Measurements from ENCODE around the gene VIPR1.
A peak's percentile ranks its signal among the peaks of the same experiment; 100 is the strongest.
"Not testable (repeated sequence)": the region's sequence is repeated elsewhere in the genome, so short reads cannot be mapped to it uniquely, and the experiment has no call there.

The VIPR1 gene

DNA sequence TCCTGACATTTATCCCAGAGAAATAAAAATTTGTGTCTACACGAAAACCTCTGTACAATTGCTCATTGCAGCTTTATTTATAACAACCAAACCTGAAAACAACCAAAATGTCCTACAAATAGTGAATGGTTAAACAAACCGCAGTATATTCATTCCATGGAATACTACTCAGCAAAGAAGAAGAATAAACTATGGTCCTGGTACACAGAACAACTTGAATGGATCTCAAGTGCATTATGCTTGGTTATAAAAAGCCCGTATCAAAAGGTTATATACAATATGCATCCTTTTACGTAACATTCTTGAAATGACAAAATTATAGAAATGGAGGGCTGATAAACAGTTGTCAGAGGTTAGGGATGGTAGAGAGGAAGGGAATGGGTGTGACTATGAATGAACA, 75.6 kb downstream of the VIPR1 start:
- TF ChIP-seq, protein P1, sequence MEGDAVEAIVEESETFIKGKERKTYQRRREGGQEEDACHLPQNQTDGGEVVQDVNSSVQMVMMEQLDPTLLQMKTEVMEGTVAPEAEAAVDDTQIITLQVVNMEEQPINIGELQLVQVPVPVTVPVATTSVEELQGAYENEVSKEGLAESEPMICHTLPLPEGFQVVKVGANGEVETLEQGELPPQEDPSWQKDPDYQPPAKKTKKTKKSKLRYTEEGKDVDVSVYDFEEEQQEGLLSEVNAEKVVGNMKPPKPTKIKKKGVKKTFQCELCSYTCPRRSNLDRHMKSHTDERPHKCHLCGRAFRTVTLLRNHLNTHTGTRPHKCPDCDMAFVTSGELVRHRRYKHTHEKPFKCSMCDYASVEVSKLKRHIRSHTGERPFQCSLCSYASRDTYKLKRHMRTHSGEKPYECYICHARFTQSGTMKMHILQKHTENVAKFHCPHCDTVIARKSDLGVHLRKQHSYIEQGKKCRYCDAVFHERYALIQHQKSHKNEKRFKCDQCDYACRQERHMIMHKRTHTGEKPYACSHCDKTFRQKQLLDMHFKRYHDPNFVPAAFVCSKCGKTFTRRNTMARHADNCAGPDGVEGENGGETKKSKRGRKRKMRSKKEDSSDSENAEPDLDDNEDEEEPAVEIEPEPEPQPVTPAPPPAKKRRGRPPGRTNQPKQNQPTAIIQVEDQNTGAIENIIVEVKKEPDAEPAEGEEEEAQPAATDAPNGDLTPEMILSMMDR (IDR thresholded peaks at IDR 0.05; ENCODE audit: low read depth, low read length, missing control alignments) = no peak
- no peak for DNase-seq (ENCODE audit: extremely low read depth, low read depth)
- no peak overlapping the region for H3K4me3 ChIP-seq (replicated peaks; ENCODE audit: low read depth, low read length)

DNA sequence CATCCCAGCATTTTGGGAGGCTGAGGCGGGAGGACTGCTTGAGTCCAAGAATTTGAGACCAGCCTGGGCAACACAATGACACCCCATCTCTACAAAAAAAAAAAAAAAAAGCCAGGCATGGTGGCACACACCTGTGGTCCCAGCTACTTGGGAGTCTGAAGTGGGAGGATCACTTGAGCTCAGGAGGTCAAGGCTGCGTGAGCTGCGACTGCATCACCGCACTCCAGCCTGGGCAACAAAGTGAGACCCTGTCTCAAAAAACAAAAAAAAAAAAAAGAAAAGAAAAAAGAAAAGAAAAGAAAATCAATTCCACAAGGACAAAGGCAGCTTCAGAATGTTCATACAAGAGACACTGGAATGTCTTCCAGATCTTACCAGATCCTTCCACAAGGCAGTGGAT, 76.9 kb downstream of the VIPR1 start:
- H3K4me3 ChIP-seq (replicated peaks; ENCODE audit: low read depth, low read length); DNase-seq (ENCODE audit: extremely low read depth, low read depth): not testable (repeated sequence)

DNA sequence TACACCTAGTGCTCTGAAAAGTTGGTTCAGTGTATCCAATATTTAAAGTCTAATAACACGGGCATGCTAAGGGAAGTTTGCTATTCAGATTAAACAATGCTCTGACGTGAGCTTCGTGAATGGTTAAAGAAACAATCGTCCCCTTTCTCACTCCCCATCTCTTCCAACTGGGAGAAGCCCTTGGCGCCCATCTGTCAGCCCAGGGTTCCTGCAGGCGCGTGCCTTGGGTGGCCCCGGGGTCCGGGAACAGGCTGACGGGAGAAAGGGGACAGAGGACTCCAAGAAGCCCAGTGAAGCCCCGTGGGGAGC, 78.9 kb downstream of the VIPR1 start:
- TF ChIP-seq, protein P1 (IDR thresholded peaks at IDR 0.05; ENCODE audit: low read depth, low read length, missing control alignments) = no peak
- peak overlapping the region; percentile 80 for H3K4me3 ChIP-seq (replicated peaks; ENCODE audit: low read depth, low read length)
- no peak for DNase-seq (ENCODE audit: extremely low read depth, low read depth)

DNA sequence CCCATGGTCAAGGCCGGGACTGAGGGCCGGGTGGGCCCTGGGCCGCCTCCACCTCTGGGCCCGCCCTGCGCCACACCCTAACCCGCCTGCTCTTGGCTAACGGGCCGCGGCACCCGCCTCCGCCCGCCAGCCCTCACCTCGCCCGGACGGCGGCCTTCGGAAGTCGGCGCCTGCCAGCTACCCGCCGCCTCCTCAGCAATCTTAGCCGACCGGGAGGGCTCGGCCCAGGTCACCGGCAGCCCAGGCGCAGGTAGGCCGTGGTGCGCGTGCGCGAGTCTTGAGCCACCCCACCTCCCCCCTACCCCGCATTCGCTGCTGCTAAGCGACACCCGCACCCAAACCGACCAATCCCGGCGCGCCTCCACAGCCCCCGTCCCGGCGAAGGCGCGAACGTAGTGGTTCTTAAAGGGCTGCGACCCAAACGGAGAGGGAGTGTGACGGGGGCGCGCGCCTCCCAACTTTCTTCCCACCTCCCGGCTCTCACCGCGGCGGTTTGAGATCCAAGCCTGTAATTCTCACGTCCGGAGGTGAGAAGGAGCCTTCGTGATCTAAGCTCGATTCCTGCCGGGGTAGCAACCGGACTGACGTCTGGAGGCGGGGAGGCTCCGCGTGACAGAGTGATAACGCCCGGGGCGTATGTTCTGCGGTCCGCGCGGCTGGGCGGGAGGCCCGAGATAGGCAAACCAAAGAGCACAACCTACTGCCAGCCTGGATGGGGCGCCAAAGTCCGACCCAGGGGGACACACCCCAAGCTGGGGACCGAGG, 79.4 kb downstream of the VIPR1 start, which contains the start of gene SEC22C:
Gene SEC22C (minus strand): TSS at position 259 of the 765 bp plus-strand sequence. CDS start 12,921 bp downstream, outside the sequence.
- H3K4me3 ChIP-seq (replicated peaks; ENCODE audit: low read depth, low read length) = peak within 1 kb of the TSS; percentile 80
- TF ChIP-seq, protein P1 (IDR thresholded peaks at IDR 0.05; ENCODE audit: low read depth, low read length, missing control alignments) = peak; percentile 11
- peak; percentile 71 for DNase-seq (ENCODE audit: extremely low read depth, low read depth)

DNA sequence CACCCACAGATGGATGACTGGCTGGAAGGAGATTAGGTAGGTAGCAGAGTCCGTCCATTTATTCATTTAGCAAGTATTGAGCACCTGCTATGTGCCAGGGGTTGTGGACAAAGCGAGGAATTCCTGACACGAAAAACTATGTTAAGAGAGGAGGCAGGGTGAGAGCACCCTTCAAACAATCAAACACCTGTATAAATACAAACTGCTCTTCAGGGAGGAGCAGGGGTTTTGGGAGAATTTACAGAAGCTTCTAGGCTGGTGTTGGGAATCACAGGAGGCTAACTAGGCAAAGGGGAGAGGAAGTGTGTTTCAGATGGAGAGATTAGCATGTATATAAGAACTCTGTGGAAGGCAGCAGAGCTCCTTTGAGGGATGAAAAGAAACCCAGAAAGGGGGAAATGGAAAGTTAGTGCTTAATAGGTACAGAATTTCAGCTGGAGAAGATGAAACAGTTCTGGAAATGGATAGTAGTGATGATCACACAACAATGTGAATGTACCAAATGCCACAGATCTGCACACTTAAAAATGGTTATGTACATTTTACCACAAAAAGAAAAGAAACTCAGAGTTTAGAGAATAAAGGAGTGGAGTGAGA, 80.1 kb downstream of the VIPR1 start:
- peak overlapping the region; percentile 80 for H3K4me3 ChIP-seq (replicated peaks; ENCODE audit: low read depth, low read length)
- TF ChIP-seq, protein P1 (IDR thresholded peaks at IDR 0.05; ENCODE audit: low read depth, low read length, missing control alignments) = no peak
- DNase-seq (ENCODE audit: extremely low read depth, low read depth) = no peak

Measured in HFF-Myc (cell line).